Ovary (tissue), 3 donors: ENCODE data around the gene MGAT5.

Experiments used
- EP300 ChIP-seq: sonication (generic); formaldehyde crosslinking; IDR thresholded peaks from one replicate; pipeline ENCODE4 v1.6.1; 2017; ENCODE audit warnings: antibody characterized with exemption
- POLR2A ChIP-seq: fragments of 450-650 bp; IDR thresholded peaks from one replicate; pipeline ENCODE4 v1.6.1; 2017; ENCODE audit warnings: antibody characterized with exemption, mild to moderate bottlenecking, moderate library complexity
- TF ChIP-seq, protein P1 (sequence below), 3 donors: fragments of 450-650 bp in 2 of 3; fragments of 200-600 bp in 1 of 3; IDR thresholded peaks; one replicate each; pipeline versions ENCODE4 v1.5.1 to v1.8.0; 2016 to 2022; ENCODE audit warnings: antibody characterized with exemption in 3 of 3, mild to moderate bottlenecking in 1 of 3
- donor health status: DM: no; HTN: no; CAD: no.

DNA sequence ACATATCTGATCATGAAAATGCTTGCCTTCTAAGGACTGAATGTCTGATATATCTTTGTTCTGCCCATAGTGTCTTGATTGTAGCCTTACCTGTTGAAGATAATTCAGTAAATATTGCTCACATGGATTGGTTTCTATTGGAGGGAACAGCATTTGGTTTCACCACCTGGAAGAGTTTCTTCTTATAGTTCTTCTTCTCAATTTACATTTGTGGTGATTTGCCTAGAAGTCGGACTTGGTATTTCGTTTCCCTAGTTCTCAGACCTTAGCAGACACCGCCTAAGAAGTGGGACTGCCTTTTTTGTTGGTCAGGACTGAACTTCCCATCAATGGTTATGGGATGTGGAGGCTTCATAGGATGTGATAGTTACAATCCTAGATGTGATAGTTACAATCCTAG is 20.2 kb downstream of the MGAT5 start:
- TF ChIP-seq, protein P1, sequence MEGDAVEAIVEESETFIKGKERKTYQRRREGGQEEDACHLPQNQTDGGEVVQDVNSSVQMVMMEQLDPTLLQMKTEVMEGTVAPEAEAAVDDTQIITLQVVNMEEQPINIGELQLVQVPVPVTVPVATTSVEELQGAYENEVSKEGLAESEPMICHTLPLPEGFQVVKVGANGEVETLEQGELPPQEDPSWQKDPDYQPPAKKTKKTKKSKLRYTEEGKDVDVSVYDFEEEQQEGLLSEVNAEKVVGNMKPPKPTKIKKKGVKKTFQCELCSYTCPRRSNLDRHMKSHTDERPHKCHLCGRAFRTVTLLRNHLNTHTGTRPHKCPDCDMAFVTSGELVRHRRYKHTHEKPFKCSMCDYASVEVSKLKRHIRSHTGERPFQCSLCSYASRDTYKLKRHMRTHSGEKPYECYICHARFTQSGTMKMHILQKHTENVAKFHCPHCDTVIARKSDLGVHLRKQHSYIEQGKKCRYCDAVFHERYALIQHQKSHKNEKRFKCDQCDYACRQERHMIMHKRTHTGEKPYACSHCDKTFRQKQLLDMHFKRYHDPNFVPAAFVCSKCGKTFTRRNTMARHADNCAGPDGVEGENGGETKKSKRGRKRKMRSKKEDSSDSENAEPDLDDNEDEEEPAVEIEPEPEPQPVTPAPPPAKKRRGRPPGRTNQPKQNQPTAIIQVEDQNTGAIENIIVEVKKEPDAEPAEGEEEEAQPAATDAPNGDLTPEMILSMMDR (IDR thresholded peaks at IDR 0.05), result no peak
- TF ChIP-seq EP300 (no peak), POLR2A (no peak)
